HPDE6-E6E7 (cell line): Measurements from ENCODE around the gene GPER1.

Source experiments
- DNase-seq: peaks from one replicate; pipeline ENCODE4 v3.0.0; 2011; ENCODE audit warnings: missing footprints; ENCODE audit errors: extremely low spot score

The GPER1 gene

GRCh38 chr7:1090236-1090635 lies 2.3 kb downstream of the GPER1 start:
- DNase-seq: no peak

GRCh38 chr7:1090686-1091643 lies 3.1 kb downstream of the GPER1 start:
- DNase-seq: no peak

- no peak for DNase-seq
Observed at GRCh38 chr7:1091644-1092027, 3.7 kb downstream of the GPER1 start.

- no peak for DNase-seq
Observed at GRCh38 chr7:1092161-1092632, 4.3 kb downstream of the GPER1 start.

GRCh38 chr7:1092806-1093501 lies 5.0 kb downstream of the GPER1 start:
- no peak for DNase-seq

- no peak for DNase-seq
Observed at GRCh38 chr7:1093502-1093843, 5.6 kb downstream of the GPER1 start.

GRCh38 chr7:1093916-1094508 lies 6.1 kb downstream of the GPER1 start:
- DNase-seq: no peak

- DNase-seq: no peak
Observed at GRCh38 chr7:1094870-1095269, 7.0 kb downstream of the GPER1 start.

- no peak for DNase-seq
Observed at GRCh38 chr7:1095621-1096155, 7.8 kb downstream of the GPER1 start.

GRCh38 chr7:1096156-1097119 lies 8.5 kb downstream of the GPER1 start:
- DNase-seq: no peak

GRCh38 chr7:1097120-1097504 lies 9.2 kb downstream of the GPER1 start:
- DNase-seq: no peak

- no peak for DNase-seq
Observed at GRCh38 chr7:1098243-1099153, 10.6 kb downstream of the GPER1 start.

GRCh38 chr7:1099154-1099542 lies 11.2 kb downstream of the GPER1 start:
- DNase-seq: no peak

GRCh38 chr7:1099637-1100036 lies 11.7 kb downstream of the GPER1 start:
- no peak for DNase-seq

GRCh38 chr7:1100386-1100785 lies 12.5 kb downstream of the GPER1 start:
- DNase-seq: no peak

GRCh38 chr7:1100834-1101562 lies 13.1 kb downstream of the GPER1 start:
- no peak for DNase-seq

GRCh38 chr7:1101563-1102431 lies 13.9 kb downstream of the GPER1 start:
- DNase-seq: no peak

GRCh38 chr7:1103009-1103788 lies 15.3 kb downstream of the GPER1 start:
- DNase-seq: no peak
